Measurements from ENCODE around the gene ANO4. TPM values are rescaled to one million over a fixed set of nuclear protein-coding genes. Genes with fewer than 3 reads are reported as not detected.

ANO4 gene
- total RNA-seq, 1 experiment from 2014 or later, result 5.7 TPM

GRCh38 chr12:100795800-100796179 lies 1.2 kb downstream of the ANO4 start:
- Histone ChIP-seq H4K91ac (ENCODE audit: insufficient read length, low read depth, low read length) (no peak overlapping the region), H3K9ac (ENCODE audit: extremely low read depth, insufficient read length, low read length) (no peak overlapping the region), H4K5ac (ENCODE audit: insufficient read length, low read depth, low read length) (no peak overlapping the region), H3K23me2 (ENCODE audit: insufficient read length, low read depth, low read length, poor library complexity, severe bottlenecking) (no peaks in the 10 kb centered on the region), H2BK20ac (ENCODE audit: low read depth, low read length, poor library complexity, severe bottlenecking) (no peak overlapping the region), H3K18ac (ENCODE audit: insufficient read length, low read depth, low read length) (no peak overlapping the region), H2BK120ac (ENCODE audit: low read depth, low read length, poor library complexity, severe bottlenecking) (no peak overlapping the region), H3K4ac (ENCODE audit: low read depth, low read length) (no peak overlapping the region), H2BK12ac (ENCODE audit: insufficient read length, low read depth, low read length) (no peak overlapping the region), H3K79me1 (ENCODE audit: insufficient read depth, low read depth, low read length, poor library complexity, severe bottlenecking) (no peaks in the 10 kb centered on the region), H3K27me3 (ENCODE audit: insufficient read depth, low read length) (no peaks in the 10 kb centered on the region), H3T11ph (ENCODE audit: low read length) (no peak overlapping the region), H3K79me2 (ENCODE audit: insufficient read depth, low read length) (no peaks in the 10 kb centered on the region), H2BK5ac (ENCODE audit: insufficient read length, low read length) (no peak overlapping the region), H2AFZ (ENCODE audit: low read length) (no peak overlapping the region), H2AK5ac (ENCODE audit: insufficient read length, low read length) (no peak overlapping the region), H3K27ac (ENCODE audit: insufficient read length, low read depth, low read length) (no peak overlapping the region), H3K4me1 (ENCODE audit: insufficient read depth, low read length) (0 out of 2 replicates have a peak, but pooled peaks cover 3% of the 10 kb centered on the region), H3K56ac (ENCODE audit: insufficient read length, low read depth, low read length) (no peak overlapping the region), H4K20me1 (ENCODE audit: control insufficient read depth, insufficient read depth, insufficient read length) (no peaks in the 10 kb centered on the region), H3K14ac (ENCODE audit: insufficient read depth, low read length) (no peak overlapping the region), H3K23ac (ENCODE audit: insufficient read length, low read depth, low read length) (no peak overlapping the region), H3K9me3 (ENCODE audit: control insufficient read depth, low read depth, low read length) (no peaks in the 10 kb centered on the region), H2BK15ac (ENCODE audit: low read depth, low read length) (no peak overlapping the region), H3K4me2 (ENCODE audit: insufficient read depth, insufficient read length, low read length) (no peak overlapping the region), H4K8ac (replicated peaks; ENCODE audit: insufficient read length, low read depth, low read length) (no peak overlapping the region)
- Mint-ChIP-seq H3K27me3 (ENCODE audit: low read depth) (peaks cover 12% of the 10 kb centered on the region), H3K36me3 (ENCODE audit: insufficient read depth in 1 of 3, low read depth in 3 of 3) (no peaks in the 10 kb centered on the region), H3K4me3 (peak overlapping the region in 1 of 2 experiments; percentile 71; a peak in 1 of 5 replicates), H3K9me3 (no peaks in the 10 kb centered on the region), H3K27ac (no peak overlapping the region), H3K4me1 (peaks cover 36 to 50% of the 10 kb centered on the region in 2 experiments)
- DNase-seq, result no peak
- TF ChIP-seq CTCF (conservative IDR thresholded peaks at IDR 0.05), result no peak
- no CpG with 5 or more reads among the region's 6 CpGs for WGBS (ENCODE audit: extremely low coverage, insufficient read length, low lambda C conversion rate)
